Measurements from ENCODE around the gene MRPS24. TPM values are rescaled to one million over a fixed set of nuclear protein-coding genes. Genes with fewer than 3 reads are reported as not detected.

The MRPS24 gene
- total RNA-seq, 1 donor from 2014 or later, result 168 TPM

- Histone ChIP-seq H3K27me3 (ENCODE audit: control insufficient read depth, insufficient read depth, low read length) (no peaks in the 10 kb centered on the region), H3K4me3 (ENCODE audit: low read depth, low read length) (no peak overlapping the region), H3K36me3 (ENCODE audit: control insufficient read depth, insufficient read depth, low read length) (peaks cover 3% of the 10 kb centered on the region)
- DNase-seq (ENCODE audit: low read depth), result no peak
- no peak for TF ChIP-seq CTCF (IDR thresholded peaks at IDR 0.05; ENCODE audit: insufficient read depth, low read length, poor library complexity, severe bottlenecking)
Measured at GRCh38 chr7:43880596-43880995, 11.3 kb upstream of the MRPS24 start.

- no peaks in the 10 kb centered on the region for H3K27me3 ChIP-seq (ENCODE audit: control insufficient read depth, insufficient read depth, low read length)
- no peak for TF ChIP-seq CTCF (IDR thresholded peaks at IDR 0.05; ENCODE audit: insufficient read depth, low read length, poor library complexity, severe bottlenecking)
- peak; percentile 49 for DNase-seq (ENCODE audit: low read depth)
- H3K36me3 ChIP-seq (ENCODE audit: control insufficient read depth, insufficient read depth, low read length), result peaks cover 3% of the 10 kb centered on the region
- H3K4me3 ChIP-seq (ENCODE audit: low read depth, low read length), result no peak overlapping the region
Measured at GRCh38 chr7:43879477-43879876, 10.2 kb upstream of the MRPS24 start.

- peaks cover 1% of the 10 kb centered on the region for H3K36me3 ChIP-seq (ENCODE audit: control insufficient read depth, insufficient read depth, low read length)
- no peaks in the 10 kb centered on the region for H3K27me3 ChIP-seq (ENCODE audit: control insufficient read depth, insufficient read depth, low read length)
- no peak for DNase-seq (ENCODE audit: low read depth)
- H3K4me3 ChIP-seq (ENCODE audit: low read depth, low read length), result no peak overlapping the region
- no peak for TF ChIP-seq CTCF (IDR thresholded peaks at IDR 0.05; ENCODE audit: insufficient read depth, low read length, poor library complexity, severe bottlenecking)
Measured at GRCh38 chr7:43878867-43879266, 9.6 kb upstream of the MRPS24 start.

GRCh38 chr7:43877968-43878864 lies 8.9 kb upstream of the MRPS24 start:
- peaks cover 1% of the 10 kb centered on the region for H3K36me3 ChIP-seq (ENCODE audit: control insufficient read depth, insufficient read depth, low read length)
- no peaks in the 10 kb centered on the region for H3K27me3 ChIP-seq (ENCODE audit: control insufficient read depth, insufficient read depth, low read length)
- TF ChIP-seq CTCF (IDR thresholded peaks at IDR 0.05; ENCODE audit: insufficient read depth, low read length, poor library complexity, severe bottlenecking), result no peak
- no peak for DNase-seq (ENCODE audit: low read depth)
- no peak overlapping the region for H3K4me3 ChIP-seq (ENCODE audit: low read depth, low read length)

- Histone ChIP-seq H3K27me3 (ENCODE audit: control insufficient read depth, insufficient read depth, low read length) (no peaks in the 10 kb centered on the region), H3K36me3 (ENCODE audit: control insufficient read depth, insufficient read depth, low read length) (peaks cover 1% of the 10 kb centered on the region), H3K4me3 (ENCODE audit: low read depth, low read length) (no peak overlapping the region)
- no peak for DNase-seq (ENCODE audit: low read depth)
- no peak for TF ChIP-seq CTCF (IDR thresholded peaks at IDR 0.05; ENCODE audit: insufficient read depth, low read length, poor library complexity, severe bottlenecking)
Measured at GRCh38 chr7:43876976-43877745, 7.8 kb upstream of the MRPS24 start.
